GM23338 (cell line): ENCODE data around the gene SMG7. TPM values are rescaled to one million over a fixed set of nuclear protein-coding genes. Genes with fewer than 3 reads are reported as not detected.

Experiments used
- ATAC-seq: fragments of 200-7000 bp; cut with Tn5 transposase; 3 replicates; pipeline ENCODE4 v1.9.1; 2020
- DNase-seq: peaks from one replicate; pipeline ENCODE4 v3.0.0-alpha.2; 2015; ENCODE audit warnings: low spot score
- H2AFZ ChIP-seq: fragments of 200-600 bp; sonication (generic); 2 replicates; pipeline ENCODE4 v1.8.0; 2016; ENCODE audit warnings: antibody characterized with exemption, mild to moderate bottlenecking, moderate library complexity
- H3F3A ChIP-seq: fragments of 200-600 bp; sonication (generic); replicated peaks from 2 replicates; pipeline ENCODE4 v1.8.0; 2017; ENCODE audit warnings: antibody characterized with exemption, mixed run types, low read depth
- H3K27ac ChIP-seq: fragments of 200-600 bp; sonication (generic); 2 replicates; pipeline ENCODE4 v1.6.1; 2016; ENCODE audit warnings: low read depth
- H3K27me3 ChIP-seq: fragments of 200-600 bp; sonication (generic); 2 replicates; pipeline ENCODE4 v1.8.0; 2016; ENCODE audit warnings: mild to moderate bottlenecking, mixed run types, moderate library complexity; ENCODE audit not compliant: insufficient read depth
- H3K36me3 ChIP-seq: fragments of 200-600 bp; sonication (generic); 2 replicates; pipeline ENCODE4 v1.8.0; 2016; ENCODE audit warnings: mild to moderate bottlenecking; ENCODE audit not compliant: insufficient read depth
- H3K4me1 ChIP-seq: fragments of 200-600 bp; sonication (generic); 2 replicates; pipeline ENCODE4 v1.8.0; 2016; ENCODE audit warnings: mild to moderate bottlenecking, moderate library complexity; ENCODE audit not compliant: insufficient read depth
- H3K4me2 ChIP-seq: fragments of 200-600 bp; sonication (generic); 2 replicates; pipeline ENCODE4 v1.7.1; 2017; ENCODE audit warnings: mixed run types
- H3K4me3 ChIP-seq: fragments of 200-600 bp; sonication (generic); 2 replicates; pipeline ENCODE4 v1.6.1; 2016; ENCODE audit warnings: mixed run types
- H3K79me2 ChIP-seq: fragments of 200-600 bp; sonication (generic); replicated peaks from 2 replicates; pipeline ENCODE4 v1.8.0; 2017; ENCODE audit warnings: mild to moderate bottlenecking; ENCODE audit not compliant: insufficient read depth
- H3K9me2 ChIP-seq: fragments of 200-600 bp; sonication (generic); 2 replicates; pipeline ENCODE4 v1.8.0; 2017; ENCODE audit not compliant: insufficient read depth
- H4K20me1 ChIP-seq: fragments of 200-600 bp; sonication (generic); replicated peaks from 2 replicates; pipeline ENCODE4 v1.8.0; 2017; ENCODE audit warnings: mild to moderate bottlenecking; ENCODE audit not compliant: insufficient read depth
- H3K27ac Mint-ChIP-seq: 2 replicates; pipeline ENCODE4 v1.8.0; 2020; ENCODE audit warnings: inconsistent platforms, mild to moderate bottlenecking, moderate library complexity, mixed read lengths
- H3K27me3 Mint-ChIP-seq: 3 replicates; pipeline ENCODE4 v1.8.0; 2022; ENCODE audit warnings: low read depth, mild to moderate bottlenecking, moderate library complexity, mixed read lengths, inconsistent platforms; ENCODE audit not compliant: insufficient read depth, poor library complexity
- H3K36me3 Mint-ChIP-seq: 3 replicates; pipeline ENCODE4 v1.8.0; 2021; ENCODE audit warnings: low read depth, mild to moderate bottlenecking, inconsistent platforms, moderate library complexity, mixed read lengths
- H3K4me1 Mint-ChIP-seq: 3 replicates; pipeline ENCODE4 v1.8.0; 2020; ENCODE audit warnings: mild to moderate bottlenecking, inconsistent platforms, mixed read lengths
- H3K4me3 Mint-ChIP-seq: 3 replicates; pipeline ENCODE4 v1.8.0; 2021; ENCODE audit warnings: moderate library complexity, mild to moderate bottlenecking, inconsistent platforms, mixed read lengths
- H3K9me3 Mint-ChIP-seq: 3 replicates; pipeline ENCODE4 v1.8.0; 2020; ENCODE audit warnings: moderate library complexity, mild to moderate bottlenecking, inconsistent platforms, mixed read lengths
- CREB1 ChIP-seq: fragments of 250-450 bp; sonication (Bioruptor Pico); IDR thresholded peaks from 2 replicates; pipeline ENCODE4 v1.5.0; 2020; ENCODE audit warnings: low read depth, mild to moderate bottlenecking, moderate library complexity
- CTCF ChIP-seq, 2 experiments: fragments of 200-600 bp in 1 of 2; sonication (generic) in 1 of 2; conservative IDR thresholded peaks; 2 replicates each; pipeline versions ENCODE4 v1.5.1 to v1.6.1; 2016 to 2017; ENCODE audit warnings: antibody characterized with exemption in 2 of 2, low read depth in 2 of 2, mild to moderate bottlenecking in 2 of 2, moderate library complexity in 1 of 2
- ETS1 ChIP-seq: IDR thresholded peaks from 2 replicates; pipeline ENCODE4 v1.6.1; 2016; ENCODE audit warnings: antibody characterized with exemption
- EZH2 ChIP-seq: fragments of 200-600 bp; sonication (generic); IDR thresholded peaks from one replicate; pipeline ENCODE4 v1.8.0; 2017; ENCODE audit warnings: antibody characterized with exemption, mild to moderate bottlenecking, low read depth; ENCODE audit not compliant: unreplicated experiment
- EZH2phosphoT487 ChIP-seq: fragments of 200-600 bp; sonication (generic); IDR thresholded peaks from one replicate; pipeline ENCODE4 v1.8.1; 2018; ENCODE audit warnings: antibody characterized with exemption; ENCODE audit not compliant: unreplicated experiment
- JUNB ChIP-seq: IDR thresholded peaks from one replicate; pipeline ENCODE4 v1.6.1; 2016; ENCODE audit warnings: antibody characterized with exemption; ENCODE audit not compliant: unreplicated experiment
- NANOG ChIP-seq: IDR thresholded peaks from 2 replicates; pipeline ENCODE4 v1.6.1; 2016; ENCODE audit warnings: antibody characterized with exemption, borderline replicate concordance
- POLR2AphosphoS5 ChIP-seq: IDR thresholded peaks from 2 replicates; pipeline ENCODE4 v1.6.1; 2016; ENCODE audit warnings: antibody characterized with exemption, low read depth
- REST ChIP-seq: IDR thresholded peaks from one replicate; pipeline ENCODE4 v1.6.1; 2018; ENCODE audit warnings: antibody characterized with exemption; ENCODE audit not compliant: unreplicated experiment
- STAT1 ChIP-seq: IDR thresholded peaks from one replicate; pipeline ENCODE4 v1.6.1; 2016; ENCODE audit warnings: antibody characterized with exemption; ENCODE audit not compliant: unreplicated experiment
- ZNF114 ChIP-seq: fragments of 250-450 bp; sonication (Bioruptor Pico); IDR thresholded peaks from 2 replicates; pipeline ENCODE4 v1.5.0; 2020; ENCODE audit warnings: mild to moderate bottlenecking, moderate library complexity
- ZNF331 ChIP-seq: fragments of 250-450 bp; sonication (Bioruptor Pico); IDR thresholded peaks from 2 replicates; pipeline ENCODE4 v1.5.0; 2020; ENCODE audit warnings: low read depth, mild to moderate bottlenecking, moderate library complexity
- ZNF462 ChIP-seq: fragments of 250-450 bp; sonication (Bioruptor Pico); IDR thresholded peaks from 2 replicates; pipeline ENCODE4 v1.5.0; 2020; ENCODE audit warnings: mild to moderate bottlenecking, moderate library complexity
- polyA plus RNA-seq: library from polyadenylated mRNA; unstranded; fragments of >200 nt; fragmentation: Nextera tagmentation; extraction: Ambion mirVana; gene quantifications from 2 replicates; pipeline ENCODE4 v1.2.1, GENCODE V29; 2016
- total RNA-seq: library from RNA; depleted of rRNA; stranded (reverse); fragments of >200 nt; shearing (Covaris generic); gene quantifications from 2 replicates; pipeline ENCODE4 v1.2.3, GENCODE V29; 2014

SMG7 gene
- total and polyA plus RNA-seq, 2 experiments from 2014 or later: 33.0 to 79.4 TPM

GRCh38 chr1:183467687-183468086, 4.6 kb upstream of the SMG7 start:
- peaks cover 9% of the 10 kb centered on the region for H3K27me3 Mint-ChIP-seq
- peaks cover 20% of the 10 kb centered on the region for H3K4me1 Mint-ChIP-seq
- no peaks in the 10 kb centered on the region; the same call in 2 of the 3 replicates for H3K36me3 Mint-ChIP-seq
- H3K79me2 ChIP-seq: peaks cover 4% of the 10 kb centered on the region
- H3K4me1 ChIP-seq: peaks cover 16% of the 10 kb centered on the region
- H2AFZ ChIP-seq: no peak overlapping the region
- no peak for DNase-seq
- H3K4me2 ChIP-seq: no peak overlapping the region
- no peak overlapping the region for H3K27ac Mint-ChIP-seq
- TF ChIP-seq JUNB: no peak
- no peak for TF ChIP-seq ZNF462 (CRISPR knock-in tag)
- TF ChIP-seq POLR2AphosphoS5: no peak
- TF ChIP-seq EZH2phosphoT487: no peak
- no peak for TF ChIP-seq ZNF331 (CRISPR knock-in tag)
- TF ChIP-seq ZNF114 (CRISPR knock-in tag): no peak
- no peak for TF ChIP-seq ETS1
- TF ChIP-seq STAT1: no peak
- no peak for TF ChIP-seq NANOG
- TF ChIP-seq CREB1 (CRISPR knock-in tag): no peak
- TF ChIP-seq CTCF (conservative IDR thresholded peaks at IDR 0.05; ENCODE audit: low read depth in 2 of 2): no peak
- no peak for TF ChIP-seq REST
- TF ChIP-seq EZH2: no peak
- H3K9me3 Mint-ChIP-seq: peaks cover 2% of the 10 kb centered on the region; the same call in 1 of the 3 replicates
- no peak overlapping the region for H3K4me3 Mint-ChIP-seq
- H3K27ac ChIP-seq: no peak overlapping the region
- no peak overlapping the region for H3K4me3 ChIP-seq
- H3K9me2 ChIP-seq: 0 out of 2 replicates have a peak, but pooled peaks cover 4% of the 10 kb centered on the region
- H3F3A ChIP-seq: peaks cover 6% of the 10 kb centered on the region
- H3K27me3 ChIP-seq: no peaks in the 10 kb centered on the region
- no peaks in the 10 kb centered on the region for H3K36me3 ChIP-seq
- no peaks in the 10 kb centered on the region for H4K20me1 ChIP-seq
- ATAC-seq: no peak
